AG04450 (cell line): Measurements from ENCODE around the gene EVA1B. TPM values are rescaled to one million over a fixed set of nuclear protein-coding genes. Genes with fewer than 3 reads are reported as not detected.

Experiments
- CTCF ChIA-PET: fragments of 300-600, 350-600 bp; formaldehyde crosslinking; extraction: SDS; loops from one replicate; lab custom pipeline; 2022; ENCODE audit warnings: antibody characterized with exemption, inconsistent platforms; lab: Charles Lee
- POLR2A ChIA-PET: fragments of 350-600 bp; formaldehyde crosslinking; extraction: SDS; loops from one replicate; lab custom pipeline; 2021; ENCODE audit warnings: antibody characterized with exemption, inconsistent platforms; lab: Yijun Ruan, JAX
- DNase-seq: peaks from one replicate; pipeline ENCODE4 v3.0.0-alpha.2; 2011; ENCODE audit warnings: low read depth, low spot score
- H3K27ac ChIP-seq: one replicate; pipeline ENCODE4 v1.5.1; 2012; ENCODE audit warnings: low read depth, low read length, control low read depth
- H3K27me3 ChIP-seq: one replicate; pipeline ENCODE4 v1.6.0; 2012; ENCODE audit warnings: low read length; ENCODE audit not compliant: control insufficient read depth, insufficient read depth
- H3K4me3 ChIP-seq: 2 replicates; pipeline ENCODE4 v1.5.1; 2011; ENCODE audit warnings: mild to moderate bottlenecking, low read depth, low read length, control low read depth
- H3K9me3 ChIP-seq: 2 replicates; pipeline ENCODE4 v1.5.1; 2012; ENCODE audit warnings: low read length; ENCODE audit not compliant: control insufficient read depth, insufficient read depth
- CTCF ChIP-seq: IDR thresholded peaks from 2 replicates; pipeline ENCODE4 v1.5.1; 2011; ENCODE audit warnings: low read depth, low read length, control low read depth, inconsistent platforms
- polyA plus RNA-seq: library from polyadenylated mRNA; depleted of rRNA; stranded (reverse); fragments of >200 nt; gene quantifications from 2 replicates; pipeline ENCODE4 v1.2.3, GENCODE V29; 2011

Gene EVA1B
- polyA plus RNA-seq, 1 experiment: 27.2 TPM

- DNase-seq: no peak
- Histone ChIP-seq H3K27me3 (no peaks in the 10 kb centered on the region), H3K27ac (peak overlapping the region; percentile 98), H3K9me3 (no peaks in the 10 kb centered on the region), H3K4me3 (no peak overlapping the region)
- TF ChIP-seq CTCF: no peak; the same call in 1 of the 2 replicates
- CTCF ChIA-PET: interaction anchor here (1.2 to 6.4 kb wide), 2 partner anchors 9 to 15 kb away, joined by 4 to 53 read pairs; no protein-coding TSS in a partner anchor
- POLR2A ChIA-PET: interaction anchor here (0.7 to 3.9 kb wide), 8 partner anchors 9 to 67 kb away, joined by 3 to 21 read pairs (median 5); partner anchors contain the start of genes EVA1B and STK40
Measured at GRCh38 chr1:36352125-36352909, 28.9 kb upstream of the EVA1B start.

- no peaks in the 10 kb centered on the region for H3K27me3 ChIP-seq
- CTCF ChIA-PET: interaction anchor here (0.8 to 6.4 kb wide), 5 partner anchors 9 to 28 kb away, joined by 3 to 53 read pairs (median 4); partner anchors contain the start of gene EVA1B
- peak; percentile 30 for TF ChIP-seq CTCF
- POLR2A ChIA-PET: interaction anchor here (0.7 to 3.9 kb wide), 9 partner anchors 9 to 68 kb away, joined by 3 to 21 read pairs (median 4); partner anchors contain the start of genes EVA1B and STK40
- 0 out of 2 replicates have a peak overlapping the region, but pooled peaks have one; percentile 10 for H3K4me3 ChIP-seq
- H3K27ac ChIP-seq: peak overlapping the region; percentile 98
- DNase-seq: no peak
- no peaks in the 10 kb centered on the region for H3K9me3 ChIP-seq
Measured at GRCh38 chr1:36351227-36351977, 28.0 kb upstream of the EVA1B start.

- peak overlapping the region; percentile 98 for H3K27ac ChIP-seq
- no peak overlapping the region for H3K4me3 ChIP-seq
- H3K9me3 ChIP-seq: no peaks in the 10 kb centered on the region
- no peak for TF ChIP-seq CTCF
- H3K27me3 ChIP-seq: no peaks in the 10 kb centered on the region
- no peak for DNase-seq
- ChIA-PET POLR2A (interaction anchor here (0.7 to 3.9 kb wide), 9 partner anchors 9 to 69 kb away, joined by 3 to 21 read pairs (median 4); partner anchors contain the start of genes EVA1B and STK40), CTCF (interaction anchor here (0.8 to 6.4 kb wide), 7 partner anchors 8 to 162 kb away, joined by 3 to 53 read pairs (median 4); partner anchors contain the start of gene EVA1B)
Measured at GRCh38 chr1:36350659-36351226, 27.3 kb upstream of the EVA1B start.

GRCh38 chr1:36349839-36350238 is 26.4 kb upstream of the EVA1B start:
- Histone ChIP-seq H3K9me3 (no peaks in the 10 kb centered on the region), H3K4me3 (no peak overlapping the region), H3K27me3 (no peaks in the 10 kb centered on the region), H3K27ac (peak overlapping the region; percentile 61)
- DNase-seq: no peak
- ChIA-PET CTCF (interaction anchor here (1.0 to 6.4 kb wide), 4 partner anchors 18 to 162 kb away, joined by 3 to 53 read pairs (median 4); no protein-coding TSS in a partner anchor), POLR2A (interaction anchor here (3.9 kb wide), 1 partner anchor 37 kb away, joined by 21 read pairs; the partner anchor contains the start of gene STK40)
- TF ChIP-seq CTCF: no peak
